ENCODE data around the gene KCNC3. TPM values are rescaled to one million over a fixed set of nuclear protein-coding genes. Genes with fewer than 3 reads are reported as not detected.

Gene KCNC3
- total and polyA plus RNA-seq, 2 of the 13 experiments (the other 11 are each of a cell fraction or from before 2014, with no cell fraction given): 0.29 to 1.7 TPM

DNA sequence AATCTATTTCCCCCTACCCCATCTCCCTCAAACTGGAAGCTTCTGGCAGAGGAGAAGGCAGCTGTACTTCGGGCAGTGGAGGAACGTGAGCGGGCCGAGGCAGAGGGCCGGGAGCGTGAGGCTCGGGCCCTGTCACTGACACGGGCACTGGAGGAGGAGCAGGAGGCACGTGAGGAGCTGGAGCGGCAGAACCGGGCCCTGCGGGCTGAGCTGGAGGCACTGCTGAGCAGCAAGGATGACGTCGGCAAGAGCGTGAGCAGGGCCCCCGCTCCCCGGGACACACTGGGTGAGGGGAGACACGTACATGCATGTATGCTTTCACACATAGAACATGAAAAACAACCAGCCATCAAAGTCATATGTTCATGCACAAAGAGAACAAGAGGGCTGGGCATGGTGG is 42.7 kb downstream of the KCNC3 start:
- H3K36me3 ChIP-seq (replicated peaks in 1 of 2; ENCODE audit: control insufficient read depth in 1 of 2, insufficient read depth in 2 of 2, low read length in 2 of 2): peaks cover 0 to 16% of the 10 kb centered on the region in 2 experiments; a peak in 1 of 5 replicates

More for the DNA sequence above, 42.7 kb downstream of the KCNC3 start:
- FAIRE-seq (no peak), ATAC-seq (no peak), DNase-seq (ENCODE audit: low spot score) (no peak)
- no peak overlapping the region for H3K9ac ChIP-seq (ENCODE audit: insufficient read depth, low read depth, low read length)
- no peak overlapping the region for H3K4me2 ChIP-seq (ENCODE audit: low read depth, low read length)
- intact Hi-C loops (cut with micrococcal nuclease; ENCODE audit: unreplicated experiment): no loop called here
- CTCF ChIA-PET (ENCODE audit: low intra/inter-chr PET ratio, low total read pairs): no interaction called here
- no TSS peak for BruUV-seq (replicated peaks)
- POLR2A ChIA-PET: no interaction called here
- no peak overlapping the region for H3K27ac ChIP-seq (ENCODE audit: extremely low read length, insufficient read depth, low read length)
- 96% methylated on average over 18 of the region's 18 CpGs for WGBS (ENCODE audit: low lambda C conversion rate)
- no peaks in the 10 kb centered on the region for H3K4me1 ChIP-seq (ENCODE audit: insufficient read depth, low read length)
- no peaks in the 10 kb centered on the region for H3K27me3 ChIP-seq (ENCODE audit: control insufficient read depth in 1 of 2, insufficient read depth in 2 of 2, low read length in 2 of 2)
- no peak overlapping the region for H3K4me3 ChIP-seq (replicated peaks in 1 of 3; ENCODE audit: insufficient read depth in 1 of 3, low read depth in 2 of 3, low read length in 3 of 3)
- H4K20me1 ChIP-seq (ENCODE audit: insufficient read depth, low read length): no peaks in the 10 kb centered on the region
- H2AFZ ChIP-seq (ENCODE audit: low read length): no peak overlapping the region
- H3K79me2 ChIP-seq (ENCODE audit: insufficient read depth, low read length): no peaks in the 10 kb centered on the region
- TF ChIP-seq MIXL1 (CRISPR knock-in tag; IDR thresholded peaks at IDR 0.05) (no peak), SMAD9 (CRISPR knock-in tag; IDR thresholded peaks at IDR 0.05) (no peak), SP140L (CRISPR knock-in tag; IDR thresholded peaks at IDR 0.05; ENCODE audit: borderline replicate concordance) (no peak), TEAD2 (CRISPR knock-in tag; IDR thresholded peaks at IDR 0.05) (no peak), ZNF781 (CRISPR knock-in tag; IDR thresholded peaks at IDR 0.05; ENCODE audit: borderline replicate concordance, not compliant biosample characterization) (no peak), NFRKB (IDR thresholded peaks at IDR 0.05) (no peak), PHB2 (IDR thresholded peaks at IDR 0.05; ENCODE audit: partially characterized antibody) (no peak), ESRRA (CRISPR knock-in tag; IDR thresholded peaks at IDR 0.05; ENCODE audit: low read depth) (no peak), KLF15 (CRISPR knock-in tag; IDR thresholded peaks at IDR 0.05; ENCODE audit: borderline replicate concordance) (no peak), THAP11 (CRISPR knock-in tag; IDR thresholded peaks at IDR 0.05) (no peak), XBP1 (CRISPR knock-in tag; IDR thresholded peaks at IDR 0.05) (no peak), HNF4A (CRISPR knock-in tag; IDR thresholded peaks at IDR 0.05) (no peak), ZFYVE20 (CRISPR knock-in tag; IDR thresholded peaks at IDR 0.05; ENCODE audit: borderline replicate concordance, low read depth) (no peak), ZZZ3 (CRISPR knock-in tag; IDR thresholded peaks at IDR 0.05; ENCODE audit: borderline replicate concordance) (no peak), RORA (CRISPR knock-in tag; IDR thresholded peaks at IDR 0.05) (no peak), SP5 (CRISPR knock-in tag; IDR thresholded peaks at IDR 0.05; ENCODE audit: borderline replicate concordance, low read depth) (no peak), ZNF460 (CRISPR knock-in tag; IDR thresholded peaks at IDR 0.05; ENCODE audit: borderline replicate concordance) (no peak), MEIS1 (CRISPR knock-in tag; IDR thresholded peaks at IDR 0.05; ENCODE audit: borderline replicate concordance) (no peak)
- TF ChIP-seq, protein P1, sequence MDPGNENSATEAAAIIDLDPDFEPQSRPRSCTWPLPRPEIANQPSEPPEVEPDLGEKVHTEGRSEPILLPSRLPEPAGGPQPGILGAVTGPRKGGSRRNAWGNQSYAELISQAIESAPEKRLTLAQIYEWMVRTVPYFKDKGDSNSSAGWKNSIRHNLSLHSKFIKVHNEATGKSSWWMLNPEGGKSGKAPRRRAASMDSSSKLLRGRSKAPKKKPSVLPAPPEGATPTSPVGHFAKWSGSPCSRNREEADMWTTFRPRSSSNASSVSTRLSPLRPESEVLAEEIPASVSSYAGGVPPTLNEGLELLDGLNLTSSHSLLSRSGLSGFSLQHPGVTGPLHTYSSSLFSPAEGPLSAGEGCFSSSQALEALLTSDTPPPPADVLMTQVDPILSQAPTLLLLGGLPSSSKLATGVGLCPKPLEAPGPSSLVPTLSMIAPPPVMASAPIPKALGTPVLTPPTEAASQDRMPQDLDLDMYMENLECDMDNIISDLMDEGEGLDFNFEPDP (CRISPR knock-in tag; conservative IDR thresholded peaks at IDR 0.05): no peak
- TF ChIP-seq, protein P2, sequence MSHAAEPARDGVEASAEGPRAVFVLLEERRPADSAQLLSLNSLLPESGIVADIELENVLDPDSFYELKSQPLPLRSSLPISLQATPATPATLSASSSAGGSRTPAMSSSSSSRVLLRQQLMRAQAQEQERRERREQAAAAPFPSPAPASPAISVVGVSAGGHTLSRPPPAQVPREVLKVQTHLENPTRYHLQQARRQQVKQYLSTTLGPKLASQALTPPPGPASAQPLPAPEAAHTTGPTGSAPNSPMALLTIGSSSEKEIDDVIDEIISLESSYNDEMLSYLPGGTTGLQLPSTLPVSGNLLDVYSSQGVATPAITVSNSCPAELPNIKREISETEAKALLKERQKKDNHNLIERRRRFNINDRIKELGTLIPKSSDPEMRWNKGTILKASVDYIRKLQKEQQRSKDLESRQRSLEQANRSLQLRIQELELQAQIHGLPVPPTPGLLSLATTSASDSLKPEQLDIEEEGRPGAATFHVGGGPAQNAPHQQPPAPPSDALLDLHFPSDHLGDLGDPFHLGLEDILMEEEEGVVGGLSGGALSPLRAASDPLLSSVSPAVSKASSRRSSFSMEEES (CRISPR knock-in tag; IDR thresholded peaks at IDR 0.05): no peak
- in situ Hi-C loops (cut with HindIII; ENCODE audit: extremely low pct_ligation_motif_present, low pct_unique_long_range_greater_than_20kb): no loop called here
- H3K9me3 ChIP-seq (ENCODE audit: low read length): peaks cover 3% of the 10 kb centered on the region; the same call in 1 of the 2 replicates

Measured in HepG2 (cell line).